Measurements from ENCODE around the gene KRTAP19-7.

- TF ChIP-seq EZH2 (IDR thresholded peaks at IDR 0.05; ENCODE audit: low read depth, low read length, severe bottlenecking): no peak
- no peak for TF ChIP-seq CEBPB (IDR thresholded peaks at IDR 0.05; ENCODE audit: low read depth, low read length)
- TF ChIP-seq POLR2AphosphoS5 (IDR thresholded peaks at IDR 0.05; ENCODE audit: low read depth, low read length): no peak
- no peak for TF ChIP-seq YY1 (IDR thresholded peaks at IDR 0.05; ENCODE audit: low read depth, low read length)
- peak in 1 of 3 experiments; percentile 52; a peak in 1 of 4 replicates for TF ChIP-seq CTCF (IDR thresholded peaks at IDR 0.05; ENCODE audit: control extremely low read depth in 1 of 3, insufficient read depth in 1 of 3, low read depth in 1 of 3, low read length in 3 of 3)
- no peak for TF ChIP-seq BRCA1 (IDR thresholded peaks at IDR 0.05; ENCODE audit: low read depth, low read length)
- TF ChIP-seq, protein P1, sequence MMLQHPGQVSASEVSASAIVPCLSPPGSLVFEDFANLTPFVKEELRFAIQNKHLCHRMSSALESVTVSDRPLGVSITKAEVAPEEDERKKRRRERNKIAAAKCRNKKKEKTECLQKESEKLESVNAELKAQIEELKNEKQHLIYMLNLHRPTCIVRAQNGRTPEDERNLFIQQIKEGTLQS (IDR thresholded peaks at IDR 0.05; ENCODE audit: insufficient read depth, low read depth, low read length): no peak
- TF ChIP-seq RFX5 (IDR thresholded peaks at IDR 0.05; ENCODE audit: borderline replicate concordance, low read depth, low read length): no peak
- no peak for TF ChIP-seq POLR2A (IDR thresholded peaks at IDR 0.05; ENCODE audit: control extremely low read depth in 1 of 2, low read depth in 2 of 2, low read length in 2 of 2)
- TF ChIP-seq RXRA (IDR thresholded peaks at IDR 0.05; ENCODE audit: insufficient read depth, low read depth, low read length): no peak
- no peak for TF ChIP-seq TEAD4 (IDR thresholded peaks at IDR 0.05; ENCODE audit: low read depth, low read length)
Observed at GRCh38 chr21:30605968-30606367, 44.9 kb upstream of the KRTAP19-7 start.
